ENCODE data around the gene KLHL22.

- TF ChIP-seq CTCF (conservative IDR thresholded peaks at IDR 0.05; ENCODE audit: low read length) = no peak
- TF ChIP-seq EZH2phosphoT487 (IDR thresholded peaks at IDR 0.05; ENCODE audit: borderline replicate concordance) = no peak
Observed at GRCh38 chr22:20423906-20424551, 71.6 kb downstream of the KLHL22 start.

All from Loucy (cell line).